Thyroid gland (tissue), 4 donors: ENCODE measurements around the gene CST7. TPM values are rescaled to one million over a fixed set of nuclear protein-coding genes. Genes with fewer than 3 reads are reported as not detected.

Experiments used
- DNase-seq, 2 donors: peaks; one replicate each; pipeline ENCODE4 v3.0.0-alpha.2; 2019
- H3K27ac ChIP-seq, 3 donors: fragments of 200-600 bp; sonication (generic); 1 replicate in 2 of 3; 2 replicates in 1 of 3; pipeline ENCODE4 v1.5.1; 2016 to 2019; ENCODE audit warnings: mild to moderate bottlenecking in 1 of 3, moderate library complexity in 1 of 3
- H3K27me3 ChIP-seq: fragments of 200-600 bp; sonication (generic); one replicate; pipeline ENCODE4 v1.5.1; 2019
- H3K36me3 ChIP-seq, 2 donors: fragments of 200-600 bp; sonication (generic); one replicate each; pipeline ENCODE4 v1.5.1; 2016 to 2019
- H3K4me1 ChIP-seq, 2 donors: fragments of 200-600 bp; sonication (generic); one replicate each; pipeline ENCODE4 v1.5.1; 2017 to 2019
- H3K4me3 ChIP-seq, 3 donors: fragments of 200-600 bp; sonication (generic); replicated peaks in 1 of 3; 1 replicate in 2 of 3; 2 replicates in 1 of 3; pipeline ENCODE4 v1.5.1; 2016; ENCODE audit warnings: mild to moderate bottlenecking in 1 of 3
- H3K9me3 ChIP-seq: fragments of 200-600 bp; sonication (generic); one replicate; pipeline ENCODE4 v1.5.1; 2017
- POLR2A ChIP-seq, 2 donors: fragments of 450-650 bp; IDR thresholded peaks; one replicate each; pipeline ENCODE4 v1.6.1; 2017; ENCODE audit warnings: antibody characterized with exemption in 2 of 2, mild to moderate bottlenecking in 2 of 2, moderate library complexity in 1 of 2
- WGBS, 2 donors: methylation state at CpG; one replicate each; pipeline ENCODE4 v1.1.5; 2017; 5-methylcytosine and 5-hydroxymethylcytosine counted together
- intact Hi-C: fragments of 100-400 bp; cut with DNase I; formaldehyde crosslinking; loops from one replicate; pipeline ENCODE4 v1.15.1; 2023
- small RNA-seq: library from RNA; depleted of rRNA; stranded (forward); fragments of <200 nt; gene quantifications from one replicate; pipeline ENCODE3, GENCODE V24; 2016
- total RNA-seq, 4 donors: library from RNA; depleted of rRNA; stranded (reverse); fragments of >200 nt; gene quantifications; one replicate each; pipeline ENCODE4 v1.2.3, GENCODE V29; 2016
- TF ChIP-seq, protein P1 (sequence below), 6 experiments: fragments of 200-600 bp in 3 of 6; fragments of 450-650 bp in 3 of 6; sonication (generic) in 3 of 6; IDR thresholded peaks; one replicate each; pipeline ENCODE4 v1.5.1; 2016 to 2019; ENCODE audit warnings: antibody characterized with exemption in 6 of 6, mild to moderate bottlenecking in 2 of 6, inconsistent platforms in 1 of 6, moderate library complexity in 1 of 6

Gene CST7
- total RNA-seq, 4 donors from 2014 or later, result 1.3 to 3.6 (median 2.5) TPM

DNA sequence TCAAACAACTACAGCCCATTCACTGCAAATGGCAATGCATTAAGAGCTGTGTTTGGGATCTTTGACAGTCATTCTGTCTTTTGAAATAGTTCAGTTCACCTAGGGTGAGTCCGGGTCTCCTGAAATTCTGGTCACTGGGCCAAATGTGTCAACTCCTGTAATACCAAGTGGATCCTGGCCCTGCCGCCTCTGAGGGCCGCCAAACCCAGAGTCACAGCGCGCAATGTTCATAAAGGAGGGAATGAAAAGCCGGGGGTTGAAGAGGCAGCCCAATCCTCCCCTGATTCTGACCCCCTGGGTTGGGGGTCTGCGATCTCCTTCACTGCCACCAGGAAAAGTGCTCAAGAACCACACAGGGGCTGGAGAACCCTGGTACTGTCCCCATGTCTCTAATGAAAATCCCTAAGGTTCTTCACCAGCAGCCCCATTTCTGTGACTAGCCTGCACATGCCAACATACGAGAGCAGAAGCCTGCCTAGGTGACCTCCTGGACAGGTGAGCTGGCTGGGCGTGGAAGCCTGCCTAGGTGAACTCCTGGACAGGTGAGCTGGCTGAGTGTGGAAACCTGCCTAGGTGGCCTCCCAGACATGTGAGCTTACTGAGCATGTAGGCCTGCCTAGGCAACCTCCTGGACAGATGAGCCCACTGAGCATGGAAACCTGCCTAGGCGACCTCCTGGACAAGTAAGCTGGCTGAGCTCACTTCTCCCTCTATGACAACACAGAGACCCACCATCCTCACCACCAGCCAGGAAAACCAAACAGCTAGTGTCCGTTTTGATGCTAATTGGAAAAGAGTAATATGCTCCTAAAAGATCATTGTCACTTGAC lies 59.5 kb downstream of the CST7 start:
- DNase-seq, result peak; percentile 44 to 55
- H3K27ac ChIP-seq, result peak overlapping the region; percentile 70 to 85 (median 85)
- no peaks in the 10 kb centered on the region for H3K9me3 ChIP-seq
- no peaks in the 10 kb centered on the region for H3K27me3 ChIP-seq
- TF ChIP-seq, protein P1, sequence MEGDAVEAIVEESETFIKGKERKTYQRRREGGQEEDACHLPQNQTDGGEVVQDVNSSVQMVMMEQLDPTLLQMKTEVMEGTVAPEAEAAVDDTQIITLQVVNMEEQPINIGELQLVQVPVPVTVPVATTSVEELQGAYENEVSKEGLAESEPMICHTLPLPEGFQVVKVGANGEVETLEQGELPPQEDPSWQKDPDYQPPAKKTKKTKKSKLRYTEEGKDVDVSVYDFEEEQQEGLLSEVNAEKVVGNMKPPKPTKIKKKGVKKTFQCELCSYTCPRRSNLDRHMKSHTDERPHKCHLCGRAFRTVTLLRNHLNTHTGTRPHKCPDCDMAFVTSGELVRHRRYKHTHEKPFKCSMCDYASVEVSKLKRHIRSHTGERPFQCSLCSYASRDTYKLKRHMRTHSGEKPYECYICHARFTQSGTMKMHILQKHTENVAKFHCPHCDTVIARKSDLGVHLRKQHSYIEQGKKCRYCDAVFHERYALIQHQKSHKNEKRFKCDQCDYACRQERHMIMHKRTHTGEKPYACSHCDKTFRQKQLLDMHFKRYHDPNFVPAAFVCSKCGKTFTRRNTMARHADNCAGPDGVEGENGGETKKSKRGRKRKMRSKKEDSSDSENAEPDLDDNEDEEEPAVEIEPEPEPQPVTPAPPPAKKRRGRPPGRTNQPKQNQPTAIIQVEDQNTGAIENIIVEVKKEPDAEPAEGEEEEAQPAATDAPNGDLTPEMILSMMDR (IDR thresholded peaks at IDR 0.05), result no peak
- no peak for TF ChIP-seq POLR2A (IDR thresholded peaks at IDR 0.05)
- 86 to 95% methylated on average over 8 to 11 of the region's 11 CpGs for WGBS, 2 donors
- H3K4me3 ChIP-seq, result no peak overlapping the region
- H3K4me1 ChIP-seq, result peaks cover 40 to 50% of the 10 kb centered on the region in 2 donors
- intact Hi-C loops, result no loop called here
- peaks cover 22 to 27% of the 10 kb centered on the region in 2 donors for H3K36me3 ChIP-seq

Small RNA genes within 50 kb of the gene (small RNA-seq; reads per million reads assigned to genes)
- not detected for gene RNU6-1257P

Other genes starting within 250 kb of the CST7 start
- 100 to 1,000 TPM; 171 to 205 (median 186) TPM for gene APMAP, start 43.5 kb downstream of the CST7 start, total RNA-seq
- 10 to 100 TPM; 45.8 to 57.4 (median 52.1) TPM for gene ACSS1, start 108.9 kb downstream of the CST7 start, total RNA-seq
- gene VSX1, start 132.9 kb downstream of the CST7 start, total RNA-seq, result not detected
- gene ENTPD6, start 246.4 kb downstream of the CST7 start, total RNA-seq, result 10 to 100 TPM; 51.6 to 75.6 (median 64.9) TPM